GM19468 (cell line): Measurements from ENCODE around the gene PLXNB1.

Experiments used
- ATAC-seq: cut with Tn5 transposase; IDR thresholded peaks from one replicate; pipeline ENCODE4 v1.9.1; 2021; ENCODE audit warnings: mild to moderate bottlenecking, moderate library complexity, moderate number of reproducible peaks; ENCODE audit not compliant: unreplicated experiment; ENCODE audit errors: extremely low read depth

Gene PLXNB1

DNA sequence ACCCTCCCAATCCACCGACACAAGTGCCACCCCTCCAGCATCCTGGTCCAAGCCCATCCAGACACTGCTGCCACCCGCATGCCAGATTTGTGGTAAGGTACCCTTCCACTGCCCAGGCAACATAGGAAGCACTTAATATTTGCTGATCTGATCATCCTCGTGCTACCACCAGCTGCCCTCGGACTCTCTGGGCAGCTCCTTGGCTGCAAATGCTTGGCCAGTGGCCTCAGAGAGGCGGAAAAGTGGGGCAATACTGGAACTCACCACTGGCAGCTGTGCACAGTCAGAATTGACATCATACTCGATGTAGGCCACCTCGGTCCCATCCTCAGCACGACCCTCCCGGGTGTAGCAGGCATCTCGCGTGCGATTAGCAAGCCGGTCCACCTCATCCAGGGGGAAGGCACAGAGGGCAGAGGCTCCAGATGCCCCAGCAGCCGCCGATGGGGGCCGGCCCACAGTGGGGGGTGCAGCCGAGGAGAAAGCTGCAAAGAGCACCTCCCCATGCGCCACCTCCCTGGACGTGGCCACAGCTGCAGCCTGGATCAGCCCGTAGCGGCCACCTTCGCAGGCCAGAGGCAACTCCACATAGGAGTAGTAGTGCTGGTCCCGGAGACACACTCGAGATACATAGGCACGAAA, 6.5 kb downstream of the PLXNB1 start:
- no peak for ATAC-seq

DNA sequence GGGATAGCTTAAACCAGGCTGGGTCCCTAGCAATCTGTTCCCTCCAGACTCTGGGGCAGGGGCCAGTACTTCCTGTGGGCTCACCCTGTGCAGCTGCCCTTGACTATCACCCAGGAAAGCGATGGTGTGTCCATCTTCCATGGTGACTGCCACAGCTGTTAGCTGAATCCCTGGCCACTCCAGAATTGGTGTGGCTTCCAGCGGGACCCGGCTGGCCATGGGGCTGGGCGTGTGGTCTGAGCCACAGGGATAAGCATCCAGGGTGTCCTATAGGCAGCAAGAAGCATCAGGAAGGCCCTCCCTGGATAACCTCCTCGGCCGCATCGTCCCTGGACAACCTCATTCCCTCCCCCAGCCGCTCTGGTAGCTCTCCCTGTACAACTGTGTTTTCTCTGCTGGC, 7.2 kb downstream of the PLXNB1 start:
- ATAC-seq = no peak

DNA sequence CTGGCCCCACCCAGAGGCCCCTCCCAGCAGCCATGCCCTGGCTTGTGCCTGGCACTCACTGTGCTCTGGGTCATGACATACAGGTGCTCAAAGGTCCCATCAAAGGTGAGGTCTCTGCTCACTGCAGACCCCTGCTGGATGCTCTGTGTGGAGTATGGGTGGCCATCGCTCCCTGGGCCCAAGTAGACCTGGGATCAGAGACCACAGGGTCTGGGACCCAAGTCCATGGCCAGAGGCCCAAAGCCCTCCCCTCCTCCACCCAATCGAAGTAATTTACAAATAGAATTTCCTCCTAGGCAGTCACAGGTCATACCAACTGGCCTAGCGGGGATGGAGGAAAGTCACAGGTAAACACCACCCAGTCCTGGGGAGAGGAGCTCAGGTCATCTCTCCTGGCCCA, 7.6 kb downstream of the PLXNB1 start:
- ATAC-seq = no peak

DNA sequence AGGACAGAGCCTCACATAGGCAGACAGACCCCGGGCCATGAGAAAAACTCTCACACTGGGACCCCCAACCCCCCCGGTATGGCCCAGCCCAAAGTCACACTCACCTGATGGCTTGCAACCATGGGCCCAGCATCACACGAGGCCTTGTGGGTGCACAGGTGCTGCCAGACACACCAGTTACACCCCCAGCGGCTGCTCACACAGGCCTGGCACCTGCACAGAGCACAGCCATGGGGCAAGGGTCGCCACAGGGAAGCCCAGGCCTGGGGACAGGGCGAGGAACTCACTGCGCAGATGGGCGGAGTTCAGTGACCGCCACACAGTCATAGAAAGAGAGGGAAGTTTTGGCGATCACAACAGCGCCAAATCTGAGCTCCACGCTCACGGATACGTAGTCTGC, 9.3 kb downstream of the PLXNB1 start:
- no peak for ATAC-seq

DNA sequence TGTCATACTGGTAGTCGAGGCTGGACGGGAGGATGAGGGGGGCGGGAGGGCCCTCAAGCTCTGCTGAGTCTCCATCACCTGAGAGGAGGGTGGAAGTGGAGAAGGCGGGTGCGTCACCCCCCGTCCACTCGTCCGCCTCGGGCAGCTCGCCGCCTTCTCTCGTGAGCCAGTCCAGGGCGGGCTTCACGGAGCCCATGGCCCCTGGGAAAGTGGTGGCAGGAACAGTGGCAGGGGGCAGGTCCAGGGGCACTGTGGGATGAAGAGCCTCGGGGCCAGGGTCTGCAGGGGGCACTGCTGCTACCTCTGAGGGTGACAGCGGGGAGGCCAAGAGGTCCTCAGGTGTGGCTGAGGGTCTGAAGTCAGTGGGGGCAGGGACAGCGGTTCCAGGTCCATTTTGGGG, 10.3 kb downstream of the PLXNB1 start:
- ATAC-seq = no peak

DNA sequence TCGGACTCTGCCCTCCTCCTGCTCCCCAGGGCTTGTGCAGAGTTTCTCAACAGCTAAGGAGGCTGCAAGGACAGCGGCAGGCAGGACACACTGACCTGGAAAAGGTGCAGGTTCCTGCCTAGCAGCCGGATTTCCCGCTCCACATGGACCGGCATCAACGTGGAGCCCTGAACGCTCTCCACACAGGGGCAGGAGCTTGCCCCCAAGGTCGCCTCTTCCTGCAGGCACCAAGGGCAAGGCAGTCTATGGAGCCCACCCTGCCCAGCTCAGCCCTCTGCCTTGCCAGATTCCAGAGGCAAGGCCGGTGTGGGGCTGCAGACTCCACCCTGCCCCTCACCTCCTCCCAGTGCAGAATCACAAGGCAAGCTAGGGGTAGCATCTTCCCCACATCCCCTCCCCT, 10.7 kb downstream of the PLXNB1 start:
- ATAC-seq = no peak

DNA sequence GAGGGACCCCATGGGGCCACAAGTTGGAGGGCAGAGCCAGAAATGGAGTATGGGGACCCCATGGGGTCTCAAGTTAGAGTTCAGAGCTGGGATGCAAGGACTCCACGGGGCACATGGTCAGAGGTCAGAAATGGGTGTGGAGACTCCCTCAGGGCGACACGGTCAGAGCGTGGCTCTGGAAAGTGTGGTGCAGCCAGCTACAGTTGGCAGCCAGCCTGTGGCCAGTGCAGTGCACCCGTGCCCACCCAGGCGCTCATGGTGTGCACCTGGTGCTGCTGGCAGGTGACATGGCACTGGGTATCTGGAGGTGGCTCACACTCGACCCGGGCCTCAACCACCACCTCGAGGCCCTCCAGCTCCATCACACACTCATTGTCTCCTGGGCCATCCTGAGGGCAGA, 11.2 kb downstream of the PLXNB1 start:
- ATAC-seq = no peak

DNA sequence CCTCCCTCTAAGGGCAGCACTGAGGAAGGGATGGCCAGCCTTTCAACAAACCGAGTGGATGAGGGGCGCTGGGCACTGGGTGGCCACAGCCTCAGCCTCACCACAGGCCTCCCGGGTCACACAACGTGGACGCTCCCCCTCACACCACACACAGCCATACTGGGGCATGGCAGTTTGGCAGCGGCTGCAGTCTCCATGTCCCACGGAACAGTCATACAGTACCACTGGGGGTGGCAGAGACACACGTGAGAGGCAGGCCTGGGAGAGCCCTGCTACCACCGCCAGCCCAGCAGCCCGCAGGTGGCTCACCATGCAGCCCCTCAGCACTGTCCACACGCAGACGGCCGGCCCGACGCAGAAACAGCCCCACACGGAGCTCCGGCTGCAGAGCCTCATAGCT, 11.7 kb downstream of the PLXNB1 start:
- ATAC-seq = no peak

DNA sequence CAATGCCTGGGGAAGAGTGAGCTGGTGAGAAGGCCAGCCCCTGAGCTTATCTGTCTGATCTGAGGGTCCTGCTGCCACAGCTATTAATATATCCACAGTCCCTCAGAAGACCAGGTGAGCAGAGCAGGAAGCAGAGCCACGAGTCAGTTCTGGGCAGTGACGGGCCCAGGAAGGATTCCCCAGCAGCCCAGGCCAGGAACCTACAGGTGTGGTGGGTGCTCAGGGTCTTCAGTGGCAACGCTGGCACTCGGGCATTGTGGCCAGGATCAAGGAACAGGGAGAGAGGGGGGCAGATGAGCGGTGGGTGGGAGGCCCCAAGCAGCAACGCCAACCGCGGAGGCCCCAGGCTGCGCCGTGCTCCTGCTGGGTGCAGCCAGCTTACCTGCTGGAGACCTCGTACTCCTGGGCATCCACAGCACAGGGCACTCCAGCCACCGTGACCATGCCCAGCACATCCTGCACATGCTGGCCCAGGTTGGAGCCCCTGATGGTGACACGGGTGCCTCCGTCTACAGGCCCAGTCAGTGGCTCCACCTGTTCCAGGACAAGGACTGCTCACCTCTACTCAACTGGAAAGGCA, 12.3 kb downstream of the PLXNB1 start:
- no peak for ATAC-seq

DNA sequence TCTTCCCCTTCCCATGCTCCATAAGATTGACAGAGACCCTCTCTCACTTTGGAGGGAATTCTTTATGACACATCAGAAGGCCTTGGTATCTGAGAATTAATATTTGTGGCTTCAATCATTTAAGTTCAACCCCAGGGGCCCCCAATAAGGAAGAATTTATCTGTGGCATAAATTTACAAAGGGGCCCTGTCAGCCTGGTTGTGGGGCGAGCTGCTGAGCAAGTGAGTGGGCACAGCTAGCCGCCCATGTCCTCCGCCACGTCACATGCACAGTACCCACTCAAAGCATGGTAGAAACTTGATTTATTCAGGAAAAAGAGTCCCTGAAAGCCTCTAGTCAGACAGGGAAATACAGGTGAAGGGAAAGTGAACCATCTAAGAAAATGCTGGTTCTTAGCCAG, 13.3 kb downstream of the PLXNB1 start:
- ATAC-seq = no peak

DNA sequence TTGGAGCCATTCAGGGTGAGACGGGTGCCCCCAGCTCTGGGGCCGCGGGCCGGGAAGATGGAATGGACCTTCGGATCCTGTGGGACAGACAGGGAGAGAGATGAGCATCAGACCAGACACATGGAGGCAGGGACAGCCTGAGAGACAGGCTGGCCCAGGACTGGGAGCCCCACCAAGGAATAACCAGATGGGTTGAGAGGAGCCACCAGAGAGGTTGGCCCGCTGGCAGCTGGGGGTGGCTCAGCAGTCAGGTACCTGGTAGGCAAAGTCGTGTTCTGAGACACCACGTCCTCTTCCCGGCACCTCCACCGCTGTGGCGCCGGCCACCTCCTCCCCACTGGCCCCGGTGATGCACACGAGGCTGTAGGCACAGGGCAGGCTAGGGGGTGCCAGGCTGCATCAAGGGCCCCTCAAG, 13.8 kb downstream of the PLXNB1 start:
- ATAC-seq = no peak

DNA sequence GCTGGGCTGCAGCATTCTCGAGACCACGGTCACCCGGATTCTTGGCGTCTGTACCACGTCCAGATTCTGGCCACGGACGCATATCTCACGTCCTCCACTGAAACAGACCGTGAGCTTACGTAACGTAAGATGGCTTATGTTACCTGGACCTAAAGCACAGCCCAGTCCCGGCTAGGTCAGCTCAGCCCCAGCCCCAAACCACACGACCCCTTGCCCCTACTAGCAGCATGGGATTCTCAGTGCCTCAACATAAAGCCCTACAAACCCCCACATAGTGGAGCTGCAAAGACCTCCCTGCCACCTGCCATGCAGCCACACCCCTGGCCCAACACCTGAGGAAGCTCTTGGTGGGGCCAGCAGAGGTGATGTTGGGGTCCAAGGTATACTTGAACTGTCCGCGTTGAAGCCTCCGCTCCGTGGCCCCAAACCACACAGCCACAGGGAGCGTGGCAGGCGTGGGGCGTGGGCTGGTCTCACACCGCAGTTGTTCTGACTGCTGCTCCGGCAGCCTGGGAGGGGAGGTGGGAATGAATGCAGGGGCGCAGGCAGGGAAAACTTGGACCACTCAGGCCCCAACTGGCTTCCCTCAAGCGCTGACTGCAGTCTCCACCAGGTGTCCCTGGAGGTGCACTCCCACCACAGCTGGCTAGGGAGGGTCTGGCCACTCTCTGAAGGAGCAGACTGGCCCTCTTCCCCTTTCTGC, 14.5 kb downstream of the PLXNB1 start:
- no peak for ATAC-seq

DNA sequence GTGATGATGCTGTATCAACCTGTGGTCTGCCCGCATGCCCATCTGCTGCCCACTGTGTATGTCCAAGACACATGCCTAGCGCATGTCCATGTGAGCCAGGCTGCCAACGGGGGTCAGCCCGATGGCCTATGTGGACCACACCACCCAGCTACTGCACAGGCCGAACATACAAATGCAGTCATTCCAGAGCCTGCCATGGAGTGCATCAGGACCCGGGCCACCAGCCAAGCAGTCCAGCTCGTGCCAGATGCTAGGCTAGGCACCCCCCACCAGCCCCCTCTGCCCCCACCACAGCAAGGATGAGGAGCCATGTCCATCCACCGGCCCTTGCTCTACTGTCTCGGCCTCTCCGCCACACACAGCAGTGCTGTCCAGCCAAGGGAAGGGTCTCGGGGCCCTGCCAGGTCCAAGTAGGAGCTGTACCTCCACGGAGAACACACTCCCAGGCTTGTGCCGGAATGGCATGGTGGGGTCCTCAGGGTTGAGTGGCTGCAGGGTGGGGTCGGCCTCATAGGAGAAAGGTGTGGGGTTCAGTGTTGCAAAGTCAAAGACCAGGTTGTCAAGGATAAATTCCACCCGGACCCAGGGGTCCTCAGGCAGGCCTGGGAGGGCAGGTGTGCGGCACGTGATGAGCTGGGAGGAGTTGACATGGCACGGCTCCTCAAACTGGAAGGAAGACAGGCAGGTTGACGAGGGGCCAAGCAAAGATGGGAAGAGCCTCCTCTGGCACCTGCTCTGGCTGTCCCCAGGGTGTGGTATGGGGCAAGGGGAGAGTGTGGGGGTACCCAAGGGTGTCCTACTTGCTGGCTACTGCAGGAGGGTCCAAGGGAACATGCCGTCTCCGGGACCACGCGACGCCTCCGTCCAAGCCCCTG, 15.3 kb downstream of the PLXNB1 start:
- ATAC-seq = no peak

DNA sequence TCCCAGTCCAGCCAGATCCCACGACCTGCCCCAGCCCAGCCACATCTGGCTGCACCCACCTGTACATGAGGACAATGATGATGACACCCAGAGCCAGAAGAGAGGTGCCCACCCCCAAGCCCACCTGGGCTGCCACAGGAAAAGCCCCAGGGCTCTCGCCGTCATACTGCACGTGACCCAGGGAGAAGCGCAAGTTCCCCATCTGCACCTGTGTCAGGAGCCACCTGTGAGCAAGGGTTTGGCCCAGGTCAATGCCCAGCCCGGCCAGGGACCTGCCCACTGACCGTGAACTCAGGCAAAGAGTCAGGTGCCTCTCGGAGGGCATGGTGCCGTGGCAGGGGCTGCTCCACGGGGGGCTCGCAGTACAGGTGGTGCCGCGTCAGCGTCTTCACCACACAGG, 16.3 kb downstream of the PLXNB1 start:
- ATAC-seq = no peak

DNA sequence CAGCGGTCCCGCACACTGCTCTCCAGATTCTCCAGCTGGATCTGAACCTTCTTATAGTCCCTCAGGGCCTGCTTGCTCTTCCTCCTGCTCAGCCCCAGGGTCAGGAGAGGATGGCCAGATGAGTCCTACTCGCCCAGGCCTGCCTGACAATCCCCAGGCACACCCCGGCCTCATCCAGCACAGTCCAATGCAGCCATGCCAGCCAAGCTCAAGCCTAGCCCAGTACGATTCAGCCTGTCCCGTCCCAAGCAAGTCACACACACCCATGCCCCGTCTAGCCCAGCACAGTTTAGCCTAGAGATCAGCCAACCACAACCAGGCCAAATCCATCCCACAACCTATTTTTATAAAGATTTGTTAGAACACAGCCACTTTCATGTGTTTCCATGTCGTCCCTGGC, 16.8 kb downstream of the PLXNB1 start:
- no peak for ATAC-seq

DNA sequence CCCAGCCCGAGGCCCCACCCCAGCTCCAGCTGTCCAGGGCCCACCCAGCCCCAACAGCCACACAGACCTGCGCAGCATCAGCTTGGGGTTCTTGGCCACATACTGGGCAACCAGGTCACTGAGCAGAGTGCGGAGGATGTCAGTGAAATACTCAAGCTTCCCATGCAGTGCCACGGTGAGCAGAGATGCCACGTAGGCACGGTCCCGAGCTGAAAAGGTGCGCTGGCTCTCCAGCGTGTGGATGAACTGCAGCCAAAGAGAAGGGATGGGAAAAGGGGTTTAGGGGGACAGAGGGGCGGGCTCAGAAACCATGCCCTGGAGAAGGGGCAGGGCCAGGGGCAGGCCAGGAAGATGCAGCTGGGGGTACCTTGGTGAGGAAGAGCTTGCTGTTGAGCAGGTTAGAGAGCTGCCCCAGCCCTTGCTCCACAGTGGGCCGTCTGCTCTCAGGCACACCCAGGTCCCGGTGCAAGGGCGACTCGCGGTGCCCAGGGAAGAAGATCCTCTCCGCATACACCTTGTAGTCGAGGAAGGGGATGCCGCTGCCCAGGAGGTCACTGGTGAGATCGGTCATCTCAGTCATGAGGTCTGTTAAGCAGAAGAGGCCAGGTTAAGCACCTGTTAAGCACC, 17.4 kb downstream of the PLXNB1 start:
- no peak for ATAC-seq

DNA sequence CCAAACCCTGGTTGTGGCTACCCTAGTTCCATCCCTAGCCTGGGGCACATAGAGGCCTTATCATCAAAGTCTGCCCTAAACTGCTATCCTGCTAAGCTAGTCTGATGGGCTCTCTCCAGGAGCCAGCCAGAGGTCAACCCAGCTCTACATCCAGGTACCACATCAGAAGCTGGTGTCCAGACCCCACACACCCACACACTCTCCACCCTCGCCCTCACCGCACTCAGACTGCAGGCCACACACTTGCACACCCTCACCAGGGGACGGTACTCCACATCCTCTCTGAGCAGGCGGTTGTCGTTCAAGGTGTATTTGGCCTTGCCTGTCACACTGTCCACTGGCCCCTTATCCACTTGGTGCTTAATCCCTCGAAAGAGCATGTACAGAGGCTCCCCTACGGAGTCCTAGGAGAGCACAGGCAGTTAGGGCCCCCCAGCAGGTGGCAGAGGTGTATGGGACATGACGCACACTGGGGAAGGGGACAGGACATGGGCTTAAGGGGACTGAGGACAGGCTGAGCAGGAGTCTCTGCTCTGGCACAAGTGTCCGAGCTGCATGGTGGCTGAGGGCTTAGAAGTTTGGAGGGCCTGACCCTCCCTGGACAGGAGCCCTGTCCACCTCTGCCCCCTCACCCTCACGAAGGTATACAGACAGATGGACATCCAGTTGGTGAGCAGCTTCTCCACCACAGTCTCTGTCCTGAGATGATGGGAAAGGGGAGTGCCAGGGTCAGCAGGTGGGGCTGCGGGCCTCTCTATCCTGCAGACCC, 18.1 kb downstream of the PLXNB1 start:
- ATAC-seq = no peak

DNA sequence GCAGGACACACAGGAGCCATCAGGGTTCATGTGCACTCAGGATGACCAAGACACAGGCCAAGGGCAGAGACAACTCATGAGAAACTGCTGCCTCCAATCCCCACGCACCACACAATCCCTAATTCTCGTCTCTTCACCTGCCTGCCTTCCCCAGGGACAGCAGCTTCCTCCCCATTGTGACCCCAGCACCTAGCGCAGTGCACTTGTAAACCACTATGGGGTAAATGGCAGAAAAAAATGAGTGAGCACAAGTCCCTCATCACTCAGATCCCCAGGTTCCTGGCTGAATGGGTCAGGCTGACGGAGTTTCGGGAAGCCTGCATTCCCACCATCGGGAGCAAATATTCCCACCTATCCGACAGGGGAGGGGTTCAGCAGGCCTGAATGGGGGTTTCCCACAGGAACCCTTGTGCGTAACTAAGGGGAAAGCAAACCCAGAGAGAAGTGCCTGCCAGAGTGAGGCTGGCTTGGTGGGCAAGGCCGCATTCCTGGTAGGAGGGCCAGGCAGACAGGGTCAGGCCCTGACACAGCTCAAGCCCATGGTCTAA, 18.8 kb downstream of the PLXNB1 start:
- ATAC-seq = no peak

DNA sequence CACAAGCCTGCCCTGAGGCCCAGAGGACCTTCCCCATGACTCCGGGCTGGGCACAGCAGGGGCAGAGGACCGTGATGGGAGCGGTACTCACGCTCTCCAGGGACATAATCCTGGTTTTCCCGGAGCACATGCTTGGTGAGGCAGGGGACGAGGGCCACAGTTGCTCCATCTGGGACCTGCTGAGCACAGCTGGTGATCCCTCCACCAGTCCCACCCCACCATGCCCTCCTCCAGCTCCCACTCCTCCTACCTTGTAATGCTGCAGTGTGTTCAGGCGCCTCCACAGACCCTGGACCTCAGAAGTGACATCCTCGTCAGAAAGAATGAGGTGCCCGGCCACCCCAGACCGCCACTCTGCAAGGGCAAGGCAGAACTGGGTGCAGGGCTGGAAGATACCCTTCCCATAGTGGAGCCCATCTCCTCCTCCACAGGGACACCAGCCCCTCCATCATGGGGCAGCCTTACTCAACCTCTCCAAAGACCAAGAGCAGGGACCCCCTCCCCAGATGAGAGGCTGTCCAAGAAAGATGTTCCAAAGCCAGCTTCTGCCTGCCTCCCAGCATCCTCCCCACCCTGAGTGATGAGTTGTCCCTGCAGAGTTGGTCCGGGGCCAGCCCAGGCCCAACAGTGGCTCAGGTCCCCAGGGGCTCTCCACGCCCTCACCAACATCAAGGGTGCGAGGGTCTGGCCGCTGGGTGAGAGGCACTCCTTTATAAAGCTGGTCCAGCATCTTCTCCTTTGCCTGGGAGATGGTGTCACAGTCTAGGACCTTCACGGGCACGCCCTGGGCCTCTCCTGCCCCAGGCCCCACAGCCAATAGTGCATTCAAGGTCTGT, 19.5 kb downstream of the PLXNB1 start:
- ATAC-seq = no peak
